CD4-positive, alpha-beta T cell treated with Interleukin-17A for 4 hours (primary cell): ENCODE results near the gene WIPF2.

Experiments used
- DNase-seq: peaks from one replicate; pipeline ENCODE4 v3.0.0-alpha.2; 2020; ENCODE audit warnings: mixed read lengths

The WIPF2 gene

DNA sequence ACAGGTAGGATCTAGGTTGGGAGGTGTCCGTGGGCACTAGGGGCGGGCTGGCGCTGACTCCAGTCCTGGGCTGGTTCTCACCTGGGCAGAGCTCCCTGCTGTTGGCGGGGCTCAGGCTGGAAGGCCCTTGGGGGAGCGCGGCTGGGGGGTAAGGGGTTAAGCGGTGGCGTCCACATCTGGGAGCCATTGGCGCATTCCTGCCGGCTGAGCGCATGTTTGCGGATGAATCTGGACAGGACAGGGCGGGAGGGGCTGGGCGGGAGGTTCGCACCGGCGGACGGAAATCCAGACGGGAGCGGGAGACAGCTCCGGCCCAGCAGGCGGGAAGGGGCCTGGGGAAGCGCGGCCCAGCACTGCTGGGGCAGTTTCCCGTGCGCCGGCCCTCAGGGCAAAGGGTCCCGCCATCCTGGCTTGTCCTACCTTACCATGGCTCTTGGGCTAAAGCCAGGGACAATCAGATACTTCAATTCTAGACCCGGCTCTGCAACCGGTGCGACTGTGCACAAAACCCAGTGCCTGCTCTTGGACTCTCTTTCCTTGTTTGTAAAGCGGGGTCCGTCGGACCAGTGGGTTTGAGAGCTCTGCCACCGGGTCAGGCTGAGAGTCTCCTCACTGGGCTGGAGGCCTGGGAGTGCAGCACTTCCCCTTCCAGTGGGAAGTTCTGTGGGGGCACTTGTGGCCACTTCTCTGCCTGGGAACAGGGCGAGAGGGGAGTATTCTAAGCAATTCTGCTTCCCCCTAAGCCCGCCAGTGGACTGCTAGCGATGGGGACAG is 97.7 kb downstream of the WIPF2 start:
- no peak for DNase-seq

DNA sequence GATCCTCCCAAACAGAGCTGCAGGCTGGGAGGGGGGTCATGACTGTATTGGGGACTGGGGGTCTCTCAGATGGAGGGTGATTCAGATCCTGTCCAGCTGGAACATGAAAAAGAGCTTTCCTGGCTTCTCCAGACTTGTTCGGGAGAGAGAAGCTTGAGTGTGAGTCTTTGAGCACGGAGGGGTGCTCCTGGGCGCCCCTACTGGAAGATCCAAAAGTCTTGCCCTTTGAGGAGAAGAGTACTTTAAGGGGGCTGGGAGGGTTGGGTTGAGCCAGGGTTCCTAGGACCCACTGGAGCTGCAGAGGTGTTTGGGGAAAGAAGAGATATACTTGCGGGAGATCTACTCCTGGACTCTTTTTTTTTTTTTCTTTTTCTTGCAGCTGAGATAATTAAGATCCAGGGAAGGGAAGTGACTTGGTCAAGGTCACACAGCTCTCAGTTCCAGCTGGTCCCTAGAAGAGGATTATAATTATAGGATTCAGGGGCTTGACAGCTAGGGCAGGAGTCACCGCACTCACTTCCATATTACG is 98.3 kb downstream of the WIPF2 start:
- DNase-seq, result peak; percentile 67

GRCh38 chr17:40317880-40318829 is 99.1 kb downstream of the WIPF2 start:
- peak; percentile 94 for DNase-seq

DNA sequence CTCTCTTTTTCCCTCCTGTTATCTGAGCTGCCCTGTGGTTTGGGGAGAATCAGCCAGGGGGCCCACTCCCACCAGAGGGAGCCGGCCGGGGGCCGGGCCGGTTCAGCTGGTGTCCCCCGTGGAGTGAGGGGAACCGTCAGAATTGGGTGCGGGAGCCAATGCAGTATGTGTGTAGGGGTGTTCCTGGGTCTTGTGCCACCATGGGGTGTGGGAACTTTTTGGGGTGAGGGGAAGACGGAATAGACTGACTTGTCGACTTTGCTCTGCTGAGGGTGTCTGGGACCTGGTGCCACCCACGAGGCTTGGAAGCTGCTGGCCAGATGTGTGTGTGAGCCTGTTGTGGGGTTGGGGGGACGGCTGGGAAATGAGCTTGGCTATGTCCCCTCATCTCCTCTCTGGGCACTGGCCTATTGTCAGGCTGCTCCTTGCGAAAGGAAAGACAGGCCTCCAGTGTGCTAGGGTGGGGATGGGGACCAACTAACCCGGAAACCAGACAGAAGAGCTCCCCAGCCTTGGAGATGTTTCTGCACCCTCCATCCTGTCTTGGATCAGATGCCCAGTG is 99.8 kb downstream of the WIPF2 start:
- no peak for DNase-seq

GRCh38 chr17:40319651-40320540 is 100.8 kb downstream of the WIPF2 start:
- DNase-seq, result peak; percentile 88

DNA sequence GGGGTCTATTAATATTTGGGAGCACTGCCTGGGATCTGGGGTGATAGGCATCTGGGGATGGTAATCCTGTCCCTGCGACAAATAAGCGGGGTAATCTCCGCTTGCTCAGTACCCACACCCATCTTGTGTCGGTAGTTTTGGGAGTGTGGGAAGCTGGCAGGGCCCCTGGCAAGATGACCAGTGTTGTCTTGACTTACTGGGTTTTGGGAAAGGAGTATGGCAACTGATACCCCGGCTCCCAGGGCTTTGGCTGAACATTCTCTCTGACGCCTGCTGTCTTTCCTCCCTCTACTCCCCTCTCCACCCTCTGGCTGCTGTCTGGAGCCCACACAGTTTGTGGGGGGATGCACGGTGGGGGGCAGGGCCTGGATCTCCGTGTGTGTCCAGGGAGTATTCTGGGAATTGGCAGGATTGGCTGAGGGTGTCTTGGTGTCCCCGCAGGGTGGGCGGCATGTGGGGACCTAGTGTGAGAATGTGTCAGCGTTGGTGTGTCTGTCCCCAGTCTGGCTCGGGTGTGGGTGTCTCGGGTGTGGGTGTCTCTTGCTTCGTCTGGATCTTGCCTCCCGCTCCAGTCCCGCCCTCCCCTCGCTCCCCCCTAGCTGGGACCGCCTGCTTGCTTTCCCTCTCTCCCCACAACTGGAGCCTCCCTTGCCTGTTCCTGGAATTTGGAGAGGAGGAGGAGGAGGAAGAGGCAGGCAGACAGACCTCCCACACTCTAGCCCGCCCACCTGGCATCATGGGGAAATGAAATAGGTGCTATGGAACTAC is 101.8 kb downstream of the WIPF2 start:
- peak; percentile 68 for DNase-seq

DNA sequence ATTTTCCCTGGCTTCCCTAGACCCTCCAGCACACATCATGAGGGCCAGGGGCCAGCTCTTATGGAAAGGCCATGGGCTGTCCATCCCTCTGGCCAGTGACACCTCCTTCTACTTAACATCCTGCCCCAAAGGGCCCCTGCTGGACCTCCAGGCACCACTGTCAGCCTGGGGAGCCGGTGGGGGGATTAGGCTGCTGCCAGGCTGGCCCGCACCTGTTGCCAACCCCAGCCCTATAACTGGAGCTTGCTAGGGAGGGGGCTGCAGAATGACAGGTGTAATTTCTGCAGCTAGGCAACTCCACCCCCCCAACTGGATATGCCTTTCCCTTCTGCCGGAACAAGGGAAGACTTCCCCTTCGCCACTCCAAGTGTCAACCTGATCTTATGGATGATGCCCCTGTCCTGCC is 102.4 kb downstream of the WIPF2 start:
- DNase-seq, result no peak

- no peak for DNase-seq
Measured at GRCh38 chr17:40321961-40322357, 102.9 kb downstream of the WIPF2 start.

GRCh38 chr17:40322358-40323315 is 103.5 kb downstream of the WIPF2 start:
- peak; percentile 86 for DNase-seq

GRCh38 chr17:40323391-40324381 is 104.6 kb downstream of the WIPF2 start:
- peak; percentile 58 for DNase-seq

- DNase-seq, result peak; percentile 43
Measured at GRCh38 chr17:40325156-40326013, 106.3 kb downstream of the WIPF2 start.

- DNase-seq, result peak; percentile 68
Measured at GRCh38 chr17:40326014-40326831, 107.1 kb downstream of the WIPF2 start.

DNA sequence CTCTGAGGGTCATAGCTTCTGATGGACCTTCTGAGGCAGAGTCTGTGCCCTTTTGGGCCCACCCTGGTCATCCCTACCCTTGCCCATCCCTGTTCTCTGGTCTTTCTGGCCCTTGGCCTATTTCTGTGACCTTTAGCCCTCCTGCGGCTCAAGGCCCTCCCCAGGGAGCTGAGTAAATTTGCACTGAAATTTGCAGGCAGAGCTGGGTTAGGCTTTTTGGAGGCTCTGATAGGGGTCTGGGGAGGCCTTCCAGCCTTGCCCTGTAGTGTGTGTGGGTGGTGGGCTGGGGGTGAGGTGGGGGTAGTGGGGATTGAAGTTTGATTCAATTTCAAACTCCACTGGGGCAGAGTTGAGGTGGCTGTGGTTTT is 107.7 kb downstream of the WIPF2 start:
- DNase-seq, result no peak

DNA sequence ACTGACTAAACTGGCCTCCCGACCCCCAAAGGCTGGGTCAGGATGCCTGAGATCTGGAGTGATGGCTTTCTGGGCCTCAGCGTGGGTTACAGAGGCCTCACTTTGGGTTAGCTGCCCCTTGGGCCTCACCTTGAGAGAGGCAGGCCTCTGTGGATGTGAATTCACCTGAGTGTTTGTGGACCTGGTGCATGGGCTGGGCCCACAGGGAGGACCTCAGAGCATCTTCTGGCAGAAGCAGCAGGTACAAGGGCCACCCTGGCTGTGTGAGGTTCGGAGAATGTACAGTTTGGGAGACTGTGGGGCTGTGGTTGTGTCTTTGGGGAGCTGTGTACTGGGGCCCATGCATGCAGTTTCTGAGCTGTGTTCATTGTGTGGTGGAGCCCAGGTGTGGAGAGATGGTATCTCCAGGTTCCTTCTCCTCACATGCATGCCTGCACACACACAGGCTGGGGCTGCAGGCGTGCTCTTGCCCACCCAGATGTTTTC is 108.2 kb downstream of the WIPF2 start:
- DNase-seq, result no peak

DNA sequence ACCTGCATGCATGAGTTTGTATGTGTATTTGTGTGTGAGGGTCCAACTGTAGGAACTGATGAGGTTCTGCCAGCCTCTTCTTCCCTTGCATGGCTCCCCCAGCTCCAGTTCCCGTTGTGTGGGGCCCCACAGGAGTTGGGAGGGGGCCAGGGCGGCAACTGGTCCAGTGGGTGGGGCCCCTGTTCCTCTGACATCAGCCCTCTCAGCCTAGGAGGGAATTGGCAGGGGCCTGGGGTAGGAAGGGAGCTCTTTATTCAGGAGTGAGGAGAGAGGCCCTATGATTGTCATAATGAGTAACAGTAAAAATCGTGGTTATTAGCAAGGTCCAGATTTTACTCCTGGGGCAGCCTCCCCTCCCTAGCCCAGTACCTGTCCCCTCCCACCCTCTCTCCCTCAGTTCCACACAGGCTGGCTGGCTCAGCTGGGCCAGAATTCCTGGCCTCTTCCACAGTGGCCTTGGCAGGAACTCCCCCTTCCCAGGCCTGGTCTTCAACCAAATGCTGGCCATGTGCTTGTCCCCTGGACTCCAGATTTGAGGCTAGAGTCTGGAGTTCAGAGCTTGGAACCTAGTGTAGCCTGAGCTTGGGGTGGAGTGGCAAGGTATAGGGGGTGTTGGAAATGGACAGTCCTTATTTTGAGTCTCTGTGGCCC is 108.8 kb downstream of the WIPF2 start:
- no peak for DNase-seq

DNA sequence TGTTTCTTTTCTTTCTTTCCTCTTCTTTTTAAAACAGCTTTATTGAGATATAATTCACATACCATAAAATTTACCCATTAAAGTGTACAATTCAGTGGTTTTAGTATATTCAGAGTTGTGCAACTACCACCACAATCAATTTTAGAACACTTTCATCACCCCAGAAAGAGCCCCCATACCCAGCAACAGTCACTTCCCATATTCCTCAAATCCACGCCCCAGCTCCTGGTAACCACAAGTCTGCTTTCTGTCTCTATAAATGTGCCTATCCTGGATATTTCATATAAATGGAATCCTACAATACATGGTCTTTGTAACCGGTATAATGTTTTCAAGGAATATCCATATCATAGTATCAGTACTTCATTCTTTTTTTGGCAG is 109.3 kb downstream of the WIPF2 start:
- no peak for DNase-seq
